Measurements from ENCODE around the gene MUC4.

MUC4 gene

DNA sequence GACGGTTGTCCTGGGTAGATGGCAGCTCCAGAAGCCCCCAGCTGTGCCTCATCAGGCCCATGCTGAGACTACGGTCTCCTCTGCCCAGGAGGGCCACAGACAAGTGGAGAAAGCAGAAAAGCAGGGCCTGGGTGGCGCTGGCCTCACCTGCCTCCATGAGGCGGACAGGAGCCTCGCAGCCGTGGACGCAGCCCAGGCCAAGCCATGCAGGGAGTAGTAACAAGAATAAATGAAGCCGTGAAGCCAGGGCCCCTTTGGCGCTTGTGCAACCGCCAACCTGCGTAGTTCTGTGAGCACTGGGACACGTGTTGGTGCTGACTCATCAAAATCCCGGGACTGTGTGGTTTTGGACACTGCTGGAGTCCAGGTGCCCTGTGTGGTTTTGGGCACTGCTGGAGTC is 12.3 kb upstream of the MUC4 start:
- H3F3A ChIP-seq (ENCODE audit: low read depth) = no peaks in the 10 kb centered on the region
- TF ChIP-seq EZH2phosphoT487 (IDR thresholded peaks at IDR 0.05; ENCODE audit: borderline replicate concordance) = no peak
- TF ChIP-seq, protein P1, sequence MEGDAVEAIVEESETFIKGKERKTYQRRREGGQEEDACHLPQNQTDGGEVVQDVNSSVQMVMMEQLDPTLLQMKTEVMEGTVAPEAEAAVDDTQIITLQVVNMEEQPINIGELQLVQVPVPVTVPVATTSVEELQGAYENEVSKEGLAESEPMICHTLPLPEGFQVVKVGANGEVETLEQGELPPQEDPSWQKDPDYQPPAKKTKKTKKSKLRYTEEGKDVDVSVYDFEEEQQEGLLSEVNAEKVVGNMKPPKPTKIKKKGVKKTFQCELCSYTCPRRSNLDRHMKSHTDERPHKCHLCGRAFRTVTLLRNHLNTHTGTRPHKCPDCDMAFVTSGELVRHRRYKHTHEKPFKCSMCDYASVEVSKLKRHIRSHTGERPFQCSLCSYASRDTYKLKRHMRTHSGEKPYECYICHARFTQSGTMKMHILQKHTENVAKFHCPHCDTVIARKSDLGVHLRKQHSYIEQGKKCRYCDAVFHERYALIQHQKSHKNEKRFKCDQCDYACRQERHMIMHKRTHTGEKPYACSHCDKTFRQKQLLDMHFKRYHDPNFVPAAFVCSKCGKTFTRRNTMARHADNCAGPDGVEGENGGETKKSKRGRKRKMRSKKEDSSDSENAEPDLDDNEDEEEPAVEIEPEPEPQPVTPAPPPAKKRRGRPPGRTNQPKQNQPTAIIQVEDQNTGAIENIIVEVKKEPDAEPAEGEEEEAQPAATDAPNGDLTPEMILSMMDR (conservative IDR thresholded peaks at IDR 0.05; ENCODE audit: low read length) = no peak
- no peaks in the 10 kb centered on the region for H3K27me3 ChIP-seq (ENCODE audit: insufficient read depth, low read length, poor library complexity, severe bottlenecking)
- no peaks in the 10 kb centered on the region for H3K36me3 ChIP-seq (ENCODE audit: insufficient read depth, low read length)
- no peak overlapping the region for H3K9ac ChIP-seq (ENCODE audit: low read depth, low read length, poor library complexity, severe bottlenecking)
- no peak overlapping the region for H3K4me3 ChIP-seq (ENCODE audit: low read length, poor library complexity, severe bottlenecking)
- H3K9me3 ChIP-seq (ENCODE audit: insufficient read depth, low read depth, low read length) = no peaks in the 10 kb centered on the region
- no peaks in the 10 kb centered on the region for H4K20me1 ChIP-seq (ENCODE audit: insufficient read depth, low read length, poor library complexity, severe bottlenecking)
- H3K4me1 ChIP-seq (ENCODE audit: insufficient read depth, low read length, poor library complexity, severe bottlenecking) = no peaks in the 10 kb centered on the region
- no peak overlapping the region for H2AFZ ChIP-seq (ENCODE audit: low read length)
- no peaks in the 10 kb centered on the region for H3K79me2 ChIP-seq (ENCODE audit: insufficient read depth, low read length)
- no peak overlapping the region for H3K4me2 ChIP-seq (ENCODE audit: low read depth, low read length, poor library complexity, severe bottlenecking)
- H3K9me2 ChIP-seq (replicated peaks; ENCODE audit: low read depth, low read length) = no peaks in the 10 kb centered on the region

DNA sequence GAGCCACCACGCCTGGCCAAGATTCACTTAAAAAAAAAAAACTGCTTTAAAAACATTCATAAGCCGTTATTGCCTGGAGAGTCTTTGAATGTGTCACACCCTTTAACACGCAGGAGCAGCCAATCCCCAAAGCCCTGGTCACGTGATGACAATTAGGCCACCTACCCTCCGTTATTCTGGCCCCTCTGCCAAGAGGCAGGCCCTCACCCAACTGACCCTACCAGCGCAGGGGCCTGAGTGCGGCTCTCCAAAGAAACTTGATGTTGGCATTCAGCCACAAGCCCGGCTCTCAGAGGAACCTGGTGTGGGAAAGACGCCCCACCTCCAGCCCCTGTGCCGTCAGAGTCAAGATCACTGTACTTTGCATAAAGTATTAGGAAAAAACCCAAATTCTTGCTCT is 11.6 kb upstream of the MUC4 start:
- Histone ChIP-seq H3K79me2 (ENCODE audit: insufficient read depth, low read length) (no peaks in the 10 kb centered on the region), H3K9me3 (ENCODE audit: insufficient read depth, low read depth, low read length) (no peaks in the 10 kb centered on the region), H3F3A (ENCODE audit: low read depth) (no peaks in the 10 kb centered on the region), H3K4me2 (ENCODE audit: low read depth, low read length, poor library complexity, severe bottlenecking) (no peak overlapping the region), H3K4me3 (ENCODE audit: low read length, poor library complexity, severe bottlenecking) (no peak overlapping the region), H3K4me1 (ENCODE audit: insufficient read depth, low read length, poor library complexity, severe bottlenecking) (no peaks in the 10 kb centered on the region), H3K27me3 (ENCODE audit: insufficient read depth, low read length, poor library complexity, severe bottlenecking) (no peaks in the 10 kb centered on the region), H3K9ac (ENCODE audit: low read depth, low read length, poor library complexity, severe bottlenecking) (no peak overlapping the region), H2AFZ (ENCODE audit: low read length) (no peak overlapping the region), H3K36me3 (ENCODE audit: insufficient read depth, low read length) (no peaks in the 10 kb centered on the region), H4K20me1 (ENCODE audit: insufficient read depth, low read length, poor library complexity, severe bottlenecking) (no peaks in the 10 kb centered on the region), H3K9me2 (replicated peaks; ENCODE audit: low read depth, low read length) (no peaks in the 10 kb centered on the region)
- no peak for TF ChIP-seq EZH2phosphoT487 (IDR thresholded peaks at IDR 0.05; ENCODE audit: borderline replicate concordance)
- TF ChIP-seq, protein P1 (conservative IDR thresholded peaks at IDR 0.05; ENCODE audit: low read length) = no peak

DNA sequence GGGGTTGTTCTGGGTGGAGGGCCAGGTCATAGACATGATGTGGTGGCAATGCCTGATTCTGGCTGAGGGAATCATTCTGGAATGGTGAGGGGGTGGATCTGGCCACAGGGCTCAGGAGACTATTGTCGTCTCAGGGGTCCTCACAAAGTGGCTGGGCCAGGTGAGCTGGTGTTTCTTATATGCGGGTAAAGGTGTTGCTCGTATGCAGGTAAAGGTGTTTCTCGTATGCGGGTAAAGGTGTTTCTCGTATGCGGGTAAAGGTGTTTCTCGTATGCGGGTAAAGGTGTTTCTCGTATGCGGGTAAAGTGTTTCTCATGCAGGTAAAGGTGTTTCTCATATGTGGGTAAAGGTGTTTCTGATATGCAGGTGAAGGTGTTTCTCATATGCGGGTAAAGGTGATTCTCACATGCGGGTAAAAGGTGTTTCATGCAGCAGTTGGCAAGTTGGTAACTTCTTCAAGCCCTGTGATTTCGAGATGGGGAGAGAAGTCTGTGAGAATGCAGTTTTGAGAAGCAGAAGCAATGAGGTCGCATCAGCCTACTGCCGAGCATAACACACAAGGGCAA is 10.5 kb upstream of the MUC4 start:
- Histone ChIP-seq H3K27me3 (ENCODE audit: insufficient read depth, low read length, poor library complexity, severe bottlenecking) (no peaks in the 10 kb centered on the region), H3K9ac (ENCODE audit: low read depth, low read length, poor library complexity, severe bottlenecking) (no peak overlapping the region), H2AFZ (ENCODE audit: low read length) (no peak overlapping the region), H3K4me3 (ENCODE audit: low read length, poor library complexity, severe bottlenecking) (no peak overlapping the region), H3K9me2 (replicated peaks; ENCODE audit: low read depth, low read length) (no peaks in the 10 kb centered on the region), H3K79me2 (ENCODE audit: insufficient read depth, low read length) (no peaks in the 10 kb centered on the region), H3K4me1 (ENCODE audit: insufficient read depth, low read length, poor library complexity, severe bottlenecking) (no peaks in the 10 kb centered on the region), H3K4me2 (ENCODE audit: low read depth, low read length, poor library complexity, severe bottlenecking) (no peak overlapping the region), H3K9me3 (ENCODE audit: insufficient read depth, low read depth, low read length) (no peaks in the 10 kb centered on the region), H3F3A (ENCODE audit: low read depth) (no peaks in the 10 kb centered on the region), H4K20me1 (ENCODE audit: insufficient read depth, low read length, poor library complexity, severe bottlenecking) (no peaks in the 10 kb centered on the region), H3K36me3 (ENCODE audit: insufficient read depth, low read length) (no peaks in the 10 kb centered on the region)
- TF ChIP-seq, protein P1 (conservative IDR thresholded peaks at IDR 0.05; ENCODE audit: low read length) = no peak
- TF ChIP-seq EZH2phosphoT487 (IDR thresholded peaks at IDR 0.05; ENCODE audit: borderline replicate concordance) = no peak
